ENCODE results near the gene ADAM12. TPM values are rescaled to one million over a fixed set of nuclear protein-coding genes. Genes with fewer than 3 reads are reported as not detected.
"Not testable (repeated sequence)": the region's sequence is repeated elsewhere in the genome, so short reads cannot be mapped to it uniquely, and the experiment has no call there.

ADAM12 gene
- polyA plus RNA-seq, 3 donors = 22.5 to 28.1 (median 26.0) TPM

DNA sequence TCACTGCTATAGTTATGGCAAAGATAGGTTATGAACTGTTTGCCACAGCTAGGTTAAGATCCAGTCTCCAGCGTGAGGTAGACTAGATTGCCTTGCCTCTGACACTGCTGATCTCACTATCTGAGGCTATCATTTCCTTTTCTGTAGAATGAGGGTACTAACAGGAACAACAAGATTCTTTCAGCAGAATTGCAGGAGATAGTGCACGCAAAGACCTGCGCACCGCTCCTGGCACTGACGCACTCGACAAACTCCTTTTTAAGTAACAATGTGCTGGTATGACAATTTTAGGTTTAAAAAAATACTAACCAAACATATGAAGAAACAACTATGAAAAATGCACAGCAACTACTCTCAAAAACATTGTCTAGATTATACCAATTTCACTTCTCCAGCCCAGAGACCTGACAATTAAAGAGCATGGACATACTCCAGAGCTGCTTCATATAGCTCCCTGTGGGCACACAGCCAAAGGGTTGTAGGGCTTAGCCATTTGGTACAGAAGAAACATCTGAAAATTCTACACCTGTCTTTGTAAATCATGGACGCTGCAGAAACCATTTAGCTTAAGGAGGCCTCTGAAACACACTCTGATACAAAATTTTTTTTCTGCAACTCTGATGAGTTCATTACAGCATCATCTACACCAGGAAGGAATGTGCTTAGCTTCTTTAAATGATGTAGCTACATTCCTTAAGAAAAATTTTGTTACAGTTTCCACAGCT is 7.8 kb downstream of the ADAM12 start:
- no peak for DNase-seq (ENCODE audit: extremely low read depth in 1 of 11, low read depth in 9 of 11, low spot score in 4 of 11)

DNA sequence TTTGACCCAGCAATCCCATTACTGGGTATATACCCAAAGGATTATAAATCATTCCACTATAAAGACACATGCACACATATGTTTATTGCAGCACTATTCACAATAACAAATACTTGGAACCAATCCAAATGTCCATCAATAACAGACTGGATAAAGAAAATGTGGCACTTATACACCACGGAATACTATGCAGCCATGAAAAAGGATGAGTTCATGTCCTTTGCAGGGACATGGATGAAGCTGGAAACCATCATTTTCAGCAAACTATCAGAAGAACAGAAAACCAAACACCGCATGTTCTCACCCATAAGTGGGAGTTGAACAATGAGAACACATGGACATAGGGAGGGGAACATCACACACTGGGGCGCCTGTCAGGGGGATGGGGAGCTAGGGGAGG is 9.1 kb downstream of the ADAM12 start:
- DNase-seq (ENCODE audit: extremely low read depth in 1 of 11, low read depth in 9 of 11, low spot score in 4 of 11) = not testable (repeated sequence)

DNA sequence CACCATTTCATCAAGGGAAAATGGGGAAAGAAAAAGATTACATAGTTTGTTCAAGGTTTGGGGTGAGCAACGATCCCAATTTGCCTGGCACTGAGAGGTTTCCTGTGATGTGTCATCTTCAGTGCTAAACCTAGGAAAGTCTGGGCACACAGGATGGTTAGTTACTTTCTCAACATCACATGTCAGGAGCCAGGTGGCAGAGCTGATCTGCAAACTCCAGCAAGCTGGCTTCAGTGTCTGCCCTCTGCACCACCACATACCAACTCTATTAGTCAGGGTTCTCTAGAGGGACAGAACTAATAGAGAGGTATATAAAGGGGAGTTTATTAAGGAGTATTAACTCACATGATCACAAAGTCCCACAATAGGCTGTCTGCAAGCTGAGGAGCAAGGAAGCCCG is 11.3 kb downstream of the ADAM12 start:
- no peak for DNase-seq (ENCODE audit: extremely low read depth in 1 of 11, low read depth in 9 of 11, low spot score in 4 of 11)

DNA sequence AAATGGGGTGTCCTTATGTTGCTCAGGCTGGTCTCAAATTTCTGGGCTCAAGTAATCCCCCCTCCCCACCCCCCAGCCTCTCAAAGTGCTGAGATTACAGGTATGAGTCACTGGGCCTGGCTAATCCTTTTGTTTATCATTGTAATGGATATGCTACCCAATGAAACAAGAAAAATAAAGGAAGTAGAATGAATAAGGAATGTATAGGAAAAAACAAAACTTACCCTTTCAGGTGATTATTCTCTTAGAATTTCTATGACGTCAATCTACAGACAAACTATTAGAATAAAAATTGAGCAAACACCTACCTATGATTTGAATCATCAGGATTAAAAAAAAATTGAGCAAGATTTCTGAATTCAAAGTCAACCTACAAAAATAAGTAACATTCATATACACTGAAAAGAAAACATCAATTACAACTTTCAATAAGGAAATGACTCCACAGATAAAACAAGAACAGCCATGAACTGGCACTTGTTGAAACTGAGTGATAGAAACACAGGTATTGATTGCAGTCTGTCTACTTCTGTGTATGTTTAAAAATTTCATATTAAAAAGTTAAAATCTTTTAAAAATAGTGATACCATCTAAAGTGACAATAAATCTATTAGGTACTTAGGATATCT is 12.2 kb downstream of the ADAM12 start:
- no peak for DNase-seq (ENCODE audit: extremely low read depth in 1 of 11, low read depth in 9 of 11, low spot score in 4 of 11)

DNA sequence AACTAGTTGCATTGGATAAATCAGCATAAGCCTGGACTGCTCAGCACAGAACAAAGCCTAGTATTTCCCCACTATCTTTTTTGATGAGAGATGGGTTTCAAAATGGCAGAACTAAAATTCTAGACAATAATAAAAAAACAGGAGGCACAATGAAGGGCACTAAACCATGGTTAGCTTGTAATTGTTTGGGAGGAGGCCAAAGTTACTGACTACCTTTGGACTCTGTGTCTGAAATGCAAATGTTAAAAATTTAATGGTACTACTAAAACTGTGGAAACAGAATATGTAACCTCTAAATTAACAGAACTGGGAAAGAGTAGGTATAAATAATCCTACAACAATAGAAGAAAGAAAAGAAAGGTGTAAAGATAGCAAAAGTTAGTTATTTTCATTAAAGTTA is 13.0 kb downstream of the ADAM12 start:
- DNase-seq (ENCODE audit: extremely low read depth in 1 of 11, low read depth in 9 of 11, low spot score in 4 of 11) = no peak

DNA sequence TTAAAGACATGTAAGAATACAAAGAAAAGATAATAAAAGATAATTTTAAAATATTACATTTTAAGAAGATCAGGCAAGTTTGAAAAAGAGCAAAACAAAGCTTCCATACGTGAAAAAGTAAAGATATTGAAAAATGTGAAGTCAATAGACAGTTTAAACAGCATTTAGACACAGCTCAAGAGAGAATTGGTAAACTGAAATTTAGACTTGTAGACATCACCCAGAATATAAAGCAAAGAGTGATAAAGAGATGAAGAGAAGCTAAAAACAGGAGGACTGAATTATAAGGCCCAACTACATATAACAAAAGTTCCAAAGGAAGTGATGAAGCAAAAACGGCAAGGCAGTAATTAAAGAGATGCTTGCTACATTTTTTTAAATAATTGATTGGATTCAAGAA is 13.8 kb downstream of the ADAM12 start:
- DNase-seq (ENCODE audit: extremely low read depth in 1 of 11, low read depth in 9 of 11, low spot score in 4 of 11) = no peak

DNA sequence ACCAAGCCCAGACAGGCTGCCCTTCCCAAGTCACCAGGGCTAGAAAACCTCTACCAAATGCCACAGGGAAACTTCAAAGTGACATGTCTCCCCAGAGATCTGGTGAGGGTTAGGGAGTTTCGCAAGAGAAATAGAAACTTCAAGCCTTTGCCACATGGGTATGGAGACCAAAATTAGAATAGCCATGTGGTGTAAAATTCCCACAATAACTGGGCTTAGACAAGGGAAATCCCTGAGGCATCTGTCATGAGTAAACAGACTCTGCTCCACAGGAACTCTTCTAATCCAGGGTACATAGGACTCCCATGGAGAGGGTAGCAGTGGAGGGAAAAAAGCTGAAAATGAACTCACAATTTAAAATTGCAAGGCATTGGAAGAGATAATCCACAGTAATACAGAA is 14.3 kb downstream of the ADAM12 start:
- DNase-seq (ENCODE audit: extremely low read depth in 1 of 11, low read depth in 9 of 11, low spot score in 4 of 11) = no peak

DNA sequence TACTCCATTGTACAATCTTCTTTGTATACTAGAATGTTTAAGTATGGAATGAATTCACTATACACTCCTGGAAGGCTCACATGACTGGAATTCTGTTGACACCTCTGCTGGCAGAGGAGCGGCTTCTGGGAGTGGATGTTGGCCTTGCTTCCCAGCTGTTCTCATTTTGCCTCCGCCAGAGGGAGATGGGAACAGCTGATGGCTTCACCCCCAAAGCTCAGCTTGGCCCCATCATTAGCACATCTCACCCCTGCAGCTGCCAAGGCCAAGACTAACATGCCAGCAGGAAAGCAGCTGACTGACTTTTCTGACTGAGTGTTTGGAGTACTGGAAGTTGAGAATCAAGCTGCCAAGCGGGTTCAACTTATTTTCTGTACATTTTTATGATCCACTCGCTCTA is 15.1 kb downstream of the ADAM12 start:
- no peak for DNase-seq (ENCODE audit: extremely low read depth in 1 of 11, low read depth in 9 of 11, low spot score in 4 of 11)

DNA sequence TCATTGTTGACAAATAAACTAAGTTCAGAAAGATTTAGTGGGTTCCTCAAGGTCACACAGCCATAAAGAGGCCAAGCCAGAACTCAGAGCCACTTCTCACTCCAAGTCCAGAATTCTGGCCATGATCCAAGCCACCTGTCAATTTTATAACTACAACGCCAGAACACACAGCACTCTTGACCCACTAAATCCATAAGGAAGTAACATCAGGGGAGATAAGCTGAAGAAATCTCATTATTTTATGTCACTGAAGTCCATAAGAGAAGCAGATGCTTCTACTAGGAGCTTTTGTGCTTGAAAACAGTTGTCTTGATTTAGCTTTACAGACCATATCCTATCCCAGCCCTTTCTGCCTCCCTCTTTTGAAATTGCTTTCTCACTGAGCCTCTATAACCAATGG is 15.9 kb downstream of the ADAM12 start:
- no peak for DNase-seq (ENCODE audit: extremely low read depth in 1 of 11, low read depth in 9 of 11, low spot score in 4 of 11)

DNA sequence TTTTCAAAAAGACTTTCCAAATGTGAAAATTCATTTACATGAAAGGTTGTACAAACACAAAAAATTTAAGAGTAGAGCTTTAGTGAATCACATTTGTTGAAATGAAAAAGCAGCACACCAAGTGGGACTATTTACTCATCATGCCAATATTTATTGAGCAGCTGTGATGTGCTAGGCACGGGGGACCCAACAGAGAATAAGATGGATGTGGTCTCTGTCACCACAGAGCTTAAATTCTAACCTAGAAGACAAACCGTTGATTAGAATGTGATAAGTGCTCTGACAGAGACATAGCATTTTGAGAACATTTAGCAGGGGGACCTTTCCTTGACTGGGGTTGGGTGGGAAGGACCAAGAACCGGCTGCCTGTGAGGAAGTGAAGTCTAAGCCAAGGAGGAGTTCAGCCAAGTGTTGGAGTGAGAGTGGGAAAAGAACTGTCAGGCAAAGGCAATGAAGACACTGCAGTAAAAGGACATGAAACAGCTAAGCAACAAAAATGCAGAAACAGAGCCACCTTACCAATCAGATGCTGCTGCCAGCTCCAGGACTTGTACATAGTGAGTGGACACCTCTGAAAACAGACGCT is 19.1 kb downstream of the ADAM12 start:
- no peak for DNase-seq (ENCODE audit: extremely low read depth in 1 of 11, low read depth in 9 of 11, low spot score in 4 of 11)

DNA sequence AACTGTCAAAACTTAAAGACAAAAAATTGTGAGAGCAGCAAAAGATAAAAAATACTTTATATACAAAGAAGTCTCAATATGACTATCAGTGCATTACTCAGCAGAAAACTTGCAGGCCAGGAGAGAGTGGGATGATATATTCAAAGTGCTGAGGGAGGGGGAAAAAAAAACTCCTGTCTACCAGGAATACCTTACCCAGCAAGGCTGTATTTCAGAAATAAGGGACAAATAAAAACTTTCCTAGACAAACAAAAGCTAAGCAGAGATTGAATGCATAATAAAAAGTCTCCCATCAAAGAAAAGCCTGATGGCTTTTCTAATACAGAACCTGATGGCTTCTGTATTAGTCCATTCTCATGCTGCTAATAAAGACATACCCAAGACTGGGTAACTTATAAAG is 31.1 kb downstream of the ADAM12 start:
- DNase-seq (ENCODE audit: extremely low read depth in 1 of 11, low read depth in 9 of 11, low spot score in 4 of 11) = no peak

DNA sequence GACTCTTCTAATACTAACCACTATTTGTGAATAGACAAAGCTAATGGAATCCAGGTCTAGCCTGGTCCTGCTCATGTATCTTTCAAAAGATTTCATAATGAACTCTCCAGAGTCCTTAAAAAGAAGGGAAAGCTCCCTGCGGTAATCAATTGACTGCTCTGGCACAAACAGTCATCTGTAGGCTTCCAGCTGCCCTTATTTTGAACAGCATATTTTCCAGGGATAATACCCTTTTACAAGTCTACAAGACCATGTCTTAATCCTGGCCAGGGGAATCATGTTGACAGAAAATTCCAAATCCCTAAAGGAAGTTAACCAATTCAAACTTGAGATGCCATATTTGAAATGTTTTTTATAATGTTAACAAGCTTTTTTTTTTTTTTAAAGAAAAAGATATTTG is 34.6 kb downstream of the ADAM12 start:
- no peak for DNase-seq (ENCODE audit: extremely low read depth in 1 of 11, low read depth in 9 of 11, low spot score in 4 of 11)

DNA sequence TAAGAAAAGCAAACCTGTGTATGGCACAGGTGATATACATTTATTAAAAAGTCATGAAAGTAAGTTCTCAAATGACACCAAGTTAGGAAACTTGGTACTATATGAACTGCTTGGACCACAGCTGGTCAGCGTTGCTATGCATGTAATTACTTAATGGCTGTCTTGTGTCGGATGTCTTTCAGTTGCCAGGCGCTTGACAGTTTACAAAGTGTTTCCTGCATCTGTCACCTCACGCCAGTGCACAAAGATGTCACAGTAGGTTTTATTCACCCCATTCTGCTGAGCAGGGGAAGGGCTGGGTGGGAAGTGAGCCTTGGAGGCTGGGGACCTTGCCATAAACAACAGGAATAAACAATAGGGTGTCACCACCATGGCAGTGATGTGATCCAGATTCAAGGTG is 35.8 kb downstream of the ADAM12 start:
- DNase-seq (ENCODE audit: extremely low read depth in 1 of 11, low read depth in 9 of 11, low spot score in 4 of 11) = peak in 2 of 11 donors; percentile 31 to 38

DNA sequence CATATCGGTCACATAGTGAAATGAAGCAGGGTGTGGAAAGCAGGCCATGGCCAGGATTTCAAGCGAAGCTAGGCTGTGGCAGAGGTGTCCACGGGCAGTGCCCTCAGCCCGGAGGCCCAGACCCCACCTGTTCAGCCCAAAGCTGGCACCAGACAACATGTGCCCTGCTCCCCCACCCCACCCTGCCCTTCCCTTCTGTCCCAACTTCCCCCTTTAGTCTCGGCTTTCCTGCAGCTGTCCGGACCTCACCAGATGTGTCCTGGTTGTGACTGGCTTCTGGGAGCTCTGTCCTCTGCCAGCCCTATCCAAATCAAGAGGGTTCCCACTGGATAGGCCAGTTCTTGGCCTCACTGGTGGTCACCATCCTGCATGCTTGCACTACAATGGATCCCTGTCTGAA is 37.3 kb downstream of the ADAM12 start:
- DNase-seq (ENCODE audit: extremely low read depth in 1 of 11, low read depth in 9 of 11, low spot score in 4 of 11) = no peak

DNA sequence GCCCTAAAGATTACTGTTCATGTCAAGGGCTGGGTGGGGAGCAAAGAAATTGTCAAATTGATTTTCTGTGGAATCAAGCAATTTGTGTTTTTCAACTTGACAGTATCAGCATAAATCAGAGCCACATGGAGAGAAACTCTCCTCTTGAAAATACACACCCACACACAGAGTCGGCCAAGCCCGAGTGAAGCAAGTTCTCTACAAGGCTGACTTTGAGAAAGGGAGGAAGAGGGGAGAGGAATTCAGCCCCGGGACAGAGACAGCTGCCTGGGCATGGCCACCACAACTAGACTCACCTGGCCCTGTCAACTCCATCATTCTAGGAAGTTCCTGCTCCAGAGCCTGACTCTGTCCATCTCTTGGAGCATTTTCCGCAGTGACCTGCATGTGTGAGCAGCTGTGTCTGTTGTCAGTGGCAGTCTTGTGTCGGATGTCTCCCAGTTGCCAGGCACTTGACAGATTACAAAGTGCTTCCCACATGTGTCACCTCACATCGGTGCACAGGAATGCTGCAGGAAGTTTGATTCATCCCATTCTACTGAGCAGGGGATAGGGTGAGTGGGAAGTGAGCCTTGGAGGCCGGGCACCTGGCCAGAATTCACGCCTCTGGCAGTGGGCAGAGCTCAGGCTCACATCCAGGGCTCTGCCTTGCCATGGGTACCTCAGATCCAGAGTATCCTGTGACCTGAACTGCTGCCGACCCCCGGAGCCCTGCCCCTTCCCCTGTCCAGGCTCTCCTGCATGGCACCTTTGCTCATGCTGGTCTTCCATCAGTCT is 37.9 kb downstream of the ADAM12 start:
- DNase-seq (ENCODE audit: extremely low read depth in 1 of 11, low read depth in 9 of 11, low spot score in 4 of 11) = peak in 8 of 11 donors; percentile 20 to 75 (median 46)

DNA sequence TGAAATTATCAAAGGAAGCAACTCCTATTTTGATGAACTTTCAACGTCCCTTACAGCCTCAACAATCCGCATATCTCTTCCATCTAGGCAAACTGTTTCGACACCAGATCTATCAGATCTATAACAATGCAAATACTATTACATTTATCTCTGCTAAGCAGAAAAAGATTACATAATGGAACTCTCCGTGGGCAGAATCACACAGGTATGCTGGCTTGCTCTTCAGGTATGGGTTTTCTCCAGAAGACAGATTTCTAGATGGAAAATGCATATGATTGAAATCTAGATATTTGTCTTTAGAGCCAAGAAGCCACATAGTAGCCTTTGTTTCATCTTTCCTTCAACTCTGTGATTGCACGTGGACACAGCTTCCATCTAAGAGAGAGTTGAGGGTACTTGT is 38.6 kb downstream of the ADAM12 start:
- DNase-seq (ENCODE audit: extremely low read depth in 1 of 11, low read depth in 9 of 11, low spot score in 4 of 11) = no peak

DNA sequence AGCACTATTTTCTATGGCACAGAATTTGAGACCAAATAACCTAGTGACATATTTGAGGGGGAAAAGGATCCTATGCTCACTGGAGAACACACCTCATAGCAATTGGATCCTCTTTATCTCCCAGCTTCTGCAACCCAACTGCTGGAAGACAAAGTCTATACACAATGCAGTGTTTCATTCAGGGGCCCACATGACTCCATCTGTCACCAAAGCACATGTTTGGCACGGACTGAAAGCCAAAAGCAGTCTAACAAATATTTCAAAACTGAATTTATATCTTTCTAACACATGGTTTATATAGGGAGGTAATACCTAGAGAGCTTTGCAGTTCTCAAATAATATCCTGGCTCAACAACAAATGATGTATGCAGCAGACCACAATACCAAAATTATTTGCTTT is 39.2 kb downstream of the ADAM12 start:
- DNase-seq (ENCODE audit: extremely low read depth in 1 of 11, low read depth in 9 of 11, low spot score in 4 of 11) = no peak

DNA sequence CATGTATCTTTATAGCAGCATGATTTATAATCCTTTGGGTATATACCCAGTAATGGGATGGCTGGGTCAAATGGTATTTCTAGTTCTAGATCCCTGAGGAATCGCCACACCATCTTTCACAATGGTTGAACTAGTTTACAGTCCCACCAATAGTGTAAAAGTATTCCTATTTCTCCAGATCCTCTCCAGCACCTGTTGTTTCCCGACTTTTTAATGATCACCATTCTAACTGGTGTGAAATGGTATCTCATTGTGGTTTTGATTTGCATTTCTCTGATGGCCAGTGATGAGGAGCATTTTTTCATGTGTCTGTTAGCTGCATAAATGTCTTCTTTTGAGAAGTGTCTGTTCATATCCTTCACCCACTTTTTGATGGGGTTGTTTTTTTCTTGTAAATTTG is 44.8 kb downstream of the ADAM12 start:
- DNase-seq (ENCODE audit: extremely low read depth in 1 of 11, low read depth in 9 of 11, low spot score in 4 of 11) = not testable (repeated sequence)

DNA sequence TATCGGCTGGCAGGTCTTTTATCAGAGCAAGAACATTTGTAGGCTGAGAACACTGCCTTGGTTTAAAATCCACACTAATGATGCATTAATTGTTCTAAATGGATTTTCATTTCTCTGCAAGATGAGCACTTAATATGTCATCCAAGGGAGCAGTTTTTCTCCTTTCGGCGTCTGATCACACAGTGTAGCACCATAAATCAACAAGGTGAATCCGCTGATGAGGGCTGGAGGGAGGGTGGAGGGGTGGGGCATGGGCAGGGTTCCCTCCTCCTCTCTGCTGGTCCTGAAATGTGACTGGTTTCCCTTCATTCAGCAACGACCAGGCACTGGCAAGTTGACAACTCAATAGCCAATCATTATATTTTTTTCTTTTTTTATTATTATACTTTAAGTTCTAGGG is 45.6 kb downstream of the ADAM12 start:
- DNase-seq (ENCODE audit: extremely low read depth in 1 of 11, low read depth in 9 of 11, low spot score in 4 of 11) = no peak

DNA sequence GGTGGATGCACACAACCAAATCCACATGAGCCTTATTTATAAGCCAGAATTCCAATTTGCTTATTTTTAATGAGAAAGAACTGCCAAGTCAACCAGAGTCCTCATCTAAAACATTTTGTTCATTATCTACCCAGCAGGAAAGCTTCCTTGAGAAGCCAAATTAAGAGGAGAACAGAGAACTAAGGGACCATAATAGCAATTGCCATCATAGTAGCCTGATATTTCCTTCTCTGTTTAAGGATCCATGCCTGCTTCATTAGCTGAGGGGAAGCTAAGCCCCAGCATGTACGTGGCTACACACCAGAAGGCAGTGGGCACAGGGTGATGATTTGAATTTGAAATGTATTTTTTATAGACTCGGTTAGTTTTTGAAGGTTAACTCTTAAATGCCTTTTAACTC is 46.8 kb downstream of the ADAM12 start:
- DNase-seq (ENCODE audit: extremely low read depth in 1 of 11, low read depth in 9 of 11, low spot score in 4 of 11) = no peak
